Glutamatergic neuron (in vitro differentiated cells): ENCODE results near the gene P2RX2. TPM values are rescaled to one million over a fixed set of nuclear protein-coding genes. Genes with fewer than 3 reads are reported as not detected.
A peak's percentile ranks its signal among the peaks of the same experiment; 100 is the strongest.

Source experiments
- DNase-seq: peaks from one replicate; pipeline ENCODE4 v3.0.0; 2022
- H3K27ac Mint-ChIP-seq: one replicate; pipeline ENCODE4 v1.8.0; 2020; ENCODE audit warnings: mild to moderate bottlenecking, mixed read lengths, inconsistent platforms; ENCODE audit not compliant: unreplicated experiment
- H3K27me3 Mint-ChIP-seq: one replicate; pipeline ENCODE4 v1.8.0; 2020; ENCODE audit warnings: mild to moderate bottlenecking, moderate library complexity, mixed read lengths, inconsistent platforms; ENCODE audit not compliant: unreplicated experiment
- H3K36me3 Mint-ChIP-seq: one replicate; pipeline ENCODE4 v1.8.0; 2020; ENCODE audit warnings: mild to moderate bottlenecking, mixed read lengths, inconsistent platforms; ENCODE audit not compliant: unreplicated experiment
- H3K4me1 Mint-ChIP-seq: one replicate; pipeline ENCODE4 v1.8.0; 2020; ENCODE audit warnings: mild to moderate bottlenecking, low read depth, mixed read lengths, inconsistent platforms; ENCODE audit not compliant: unreplicated experiment
- H3K4me3 Mint-ChIP-seq: one replicate; pipeline ENCODE4 v1.8.0; 2020; ENCODE audit warnings: mild to moderate bottlenecking, mixed read lengths, inconsistent platforms; ENCODE audit not compliant: unreplicated experiment
- H3K9me3 Mint-ChIP-seq: one replicate; pipeline ENCODE4 v1.8.0; 2020; ENCODE audit warnings: mild to moderate bottlenecking, moderate library complexity, mixed read lengths, inconsistent platforms; ENCODE audit not compliant: unreplicated experiment
- CTCF ChIP-seq: fragments of 200-600 bp; sonication (generic); IDR thresholded peaks from one replicate; pipeline ENCODE4 v1.5.0; 2021; ENCODE audit not compliant: partially characterized antibody, unreplicated experiment
- microRNA-seq: library from miRNA; unstranded; fragments of <30 nt; microRNA quantifications from one replicate; pipeline ENCODE4, GENCODE V29; 2020; ENCODE audit not compliant: unreplicated experiment
- total RNA-seq: library from RNA; stranded (reverse); fragmentation: NEBNext Ultra II Directional; extraction: Animal tissue kit (Norgen Biotek cat#: 25700); gene quantifications from one replicate; pipeline ENCODE4 v1.2.1, GENCODE V29; 2021; ENCODE audit not compliant: unreplicated experiment

P2RX2 gene
- total RNA-seq, 1 donor from 2014 or later, result 4.1 TPM

- Mint-ChIP-seq H3K36me3 (peaks cover 4% of the 10 kb centered on the region), H3K4me3 (no peak overlapping the region), H3K9me3 (no peaks in the 10 kb centered on the region), H3K4me1 (no peaks in the 10 kb centered on the region), H3K27ac (no peak overlapping the region), H3K27me3 (peaks cover 5% of the 10 kb centered on the region)
- TF ChIP-seq CTCF, result no peak
- no peak for DNase-seq
Observed at GRCh38 chr12:132665149-132665491, 46.5 kb downstream of the P2RX2 start.

GRCh38 chr12:132665794-132666193 lies 47.2 kb downstream of the P2RX2 start:
- DNase-seq, result no peak
- Mint-ChIP-seq H3K9me3 (no peaks in the 10 kb centered on the region), H3K27me3 (peaks cover 7% of the 10 kb centered on the region), H3K4me3 (no peak overlapping the region), H3K4me1 (no peaks in the 10 kb centered on the region), H3K27ac (no peak overlapping the region), H3K36me3 (peaks cover 4% of the 10 kb centered on the region)
- no peak for TF ChIP-seq CTCF

- no peak for DNase-seq
- peaks cover 7% of the 10 kb centered on the region for H3K27me3 Mint-ChIP-seq
- no peaks in the 10 kb centered on the region for H3K9me3 Mint-ChIP-seq
- H3K4me3 Mint-ChIP-seq, result no peak overlapping the region
- H3K27ac Mint-ChIP-seq, result no peak overlapping the region
- no peaks in the 10 kb centered on the region for H3K4me1 Mint-ChIP-seq
- TF ChIP-seq CTCF, result no peak
- H3K36me3 Mint-ChIP-seq, result peaks cover 4% of the 10 kb centered on the region
Observed at GRCh38 chr12:132668191-132669088, 49.9 kb downstream of the P2RX2 start.

- H3K4me1 Mint-ChIP-seq, result no peaks in the 10 kb centered on the region
- H3K27ac Mint-ChIP-seq, result no peak overlapping the region
- H3K27me3 Mint-ChIP-seq, result peaks cover 7% of the 10 kb centered on the region
- H3K9me3 Mint-ChIP-seq, result no peaks in the 10 kb centered on the region
- H3K4me3 Mint-ChIP-seq, result no peak overlapping the region
- no peak for DNase-seq
- no peak for TF ChIP-seq CTCF
- H3K36me3 Mint-ChIP-seq, result peaks cover 4% of the 10 kb centered on the region
Observed at GRCh38 chr12:132669166-132669879, 50.7 kb downstream of the P2RX2 start.

Small RNA genes lying within 50 kb of the gene (microRNA-seq; reads per million reads assigned to microRNA genes)
- gene MIR6763, result 13.4 reads per million, percentile 53 among the genes with 10 or more reads in this experiment

Other genes with a start within 250 kb of the P2RX2 start
- gene FBRSL1, start 128.6 kb upstream of the P2RX2 start, total RNA-seq, result 211 TPM
- not detected for gene LRCOL1, start 8.2 kb upstream of the P2RX2 start, total RNA-seq
- 38.6 TPM for gene POLE, start 68.6 kb downstream of the P2RX2 start, total RNA-seq
- gene PXMP2, start 68.8 kb downstream of the P2RX2 start, total RNA-seq, result 9.8 TPM
- gene PGAM5, start 92.1 kb downstream of the P2RX2 start, total RNA-seq, result 29.1 TPM
- 105 TPM for gene ANKLE2, start 143.1 kb downstream of the P2RX2 start, total RNA-seq
- gene GOLGA3, start 210.1 kb downstream of the P2RX2 start, total RNA-seq, result 50.6 TPM